NB4 (cell line): ENCODE results near the gene TIFAB.

Experiments used
- MAX ChIP-seq: IDR thresholded peaks from 2 replicates; pipeline ENCODE4 v1.6.1; 2011; ENCODE audit warnings: low read depth, low read length
- MYC ChIP-seq: IDR thresholded peaks from 2 replicates; pipeline ENCODE4 v1.6.1; 2011; ENCODE audit warnings: low read depth, low read length
- POLR2A ChIP-seq: IDR thresholded peaks from 2 replicates; pipeline ENCODE4 v1.6.1; 2011; ENCODE audit warnings: mild to moderate bottlenecking; ENCODE audit not compliant: insufficient read length; ENCODE audit errors: extremely low read depth
- TF ChIP-seq, protein P1 (sequence below): IDR thresholded peaks from one replicate; pipeline ENCODE4 v1.5.1; 2012; ENCODE audit warnings: low read depth, low read length

- TF ChIP-seq, protein P1, sequence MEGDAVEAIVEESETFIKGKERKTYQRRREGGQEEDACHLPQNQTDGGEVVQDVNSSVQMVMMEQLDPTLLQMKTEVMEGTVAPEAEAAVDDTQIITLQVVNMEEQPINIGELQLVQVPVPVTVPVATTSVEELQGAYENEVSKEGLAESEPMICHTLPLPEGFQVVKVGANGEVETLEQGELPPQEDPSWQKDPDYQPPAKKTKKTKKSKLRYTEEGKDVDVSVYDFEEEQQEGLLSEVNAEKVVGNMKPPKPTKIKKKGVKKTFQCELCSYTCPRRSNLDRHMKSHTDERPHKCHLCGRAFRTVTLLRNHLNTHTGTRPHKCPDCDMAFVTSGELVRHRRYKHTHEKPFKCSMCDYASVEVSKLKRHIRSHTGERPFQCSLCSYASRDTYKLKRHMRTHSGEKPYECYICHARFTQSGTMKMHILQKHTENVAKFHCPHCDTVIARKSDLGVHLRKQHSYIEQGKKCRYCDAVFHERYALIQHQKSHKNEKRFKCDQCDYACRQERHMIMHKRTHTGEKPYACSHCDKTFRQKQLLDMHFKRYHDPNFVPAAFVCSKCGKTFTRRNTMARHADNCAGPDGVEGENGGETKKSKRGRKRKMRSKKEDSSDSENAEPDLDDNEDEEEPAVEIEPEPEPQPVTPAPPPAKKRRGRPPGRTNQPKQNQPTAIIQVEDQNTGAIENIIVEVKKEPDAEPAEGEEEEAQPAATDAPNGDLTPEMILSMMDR, result no peak
- no peak for TF ChIP-seq POLR2A
- no peak for TF ChIP-seq MYC
- TF ChIP-seq MAX, result no peak
Observed at GRCh38 chr5:135481909-135482311, 29.8 kb upstream of the TIFAB start.
